Measurements from ENCODE around the gene OTUD7B.
"Not testable (repeated sequence)": the region's sequence is repeated elsewhere in the genome, so short reads cannot be mapped to it uniquely, and the experiment has no call there.

OTUD7B gene

GRCh38 chr1:150010393-150011115 lies at the start of gene OTUD7B:
Gene OTUD7B (minus strand): TSS chr1:150010726. CDS start chr1:149977510, 33,216 bp downstream.
- H3K9me3 Mint-ChIP-seq, result no peaks in the 10 kb centered on the region
- H3K36me3 Mint-ChIP-seq (ENCODE audit: low read depth), result peaks cover 23% of the 10 kb centered on the region

GRCh38 chr1:150060260-150060659 lies 49.7 kb upstream of the OTUD7B start:
- no peak overlapping the region for H3K27ac Mint-ChIP-seq
- no peaks in the 10 kb centered on the region for H3K36me3 Mint-ChIP-seq (ENCODE audit: low read depth)
- H3K27me3 Mint-ChIP-seq, result no peaks in the 10 kb centered on the region
- H3K4me1 Mint-ChIP-seq (ENCODE audit: low read depth), result peaks cover 3% of the 10 kb centered on the region
- H3K9me3 Mint-ChIP-seq, result no peaks in the 10 kb centered on the region
- no peak overlapping the region for H3K4me3 Mint-ChIP-seq

More at GRCh38 chr1:150010393-150011115, at the start of gene OTUD7B:
- H3K27ac Mint-ChIP-seq, result peak within 1 kb of the TSS; percentile 97
- peaks cover 42% of the 10 kb centered on the region for H3K4me1 Mint-ChIP-seq (ENCODE audit: low read depth)
- peaks cover 6% of the 10 kb centered on the region for H3K27me3 Mint-ChIP-seq
- peak within 1 kb of the TSS; percentile 99 for H3K4me3 Mint-ChIP-seq

- Mint-ChIP-seq H3K27me3 (peaks cover 5% of the 10 kb centered on the region), H3K27ac (no peak overlapping the region), H3K4me1 (ENCODE audit: low read depth) (peaks cover 6% of the 10 kb centered on the region), H3K36me3 (ENCODE audit: low read depth) (no peaks in the 10 kb centered on the region), H3K9me3 (no peaks in the 10 kb centered on the region), H3K4me3 (no peak overlapping the region)
These were observed 45.9 kb upstream of the OTUD7B start for GRCh38 chr1:150056407-150056806.

GRCh38 chr1:150055507-150055906 lies 45.0 kb upstream of the OTUD7B start:
- not testable (repeated sequence) for H3K4me1 Mint-ChIP-seq (ENCODE audit: low read depth); H3K4me3 Mint-ChIP-seq; H3K27ac Mint-ChIP-seq; H3K9me3 Mint-ChIP-seq; H3K36me3 Mint-ChIP-seq (ENCODE audit: low read depth); H3K27me3 Mint-ChIP-seq

GRCh38 chr1:150053926-150054325 lies 43.4 kb upstream of the OTUD7B start:
- Mint-ChIP-seq H3K27me3 (peaks cover 9% of the 10 kb centered on the region), H3K4me3 (no peak overlapping the region), H3K9me3 (no peaks in the 10 kb centered on the region), H3K4me1 (ENCODE audit: low read depth) (peaks cover 11% of the 10 kb centered on the region), H3K27ac (no peak overlapping the region), H3K36me3 (ENCODE audit: low read depth) (no peaks in the 10 kb centered on the region)

GRCh38 chr1:150051905-150052412 lies 41.4 kb upstream of the OTUD7B start:
- H3K4me3 Mint-ChIP-seq, result not testable (repeated sequence)

GRCh38 chr1:150051089-150051373 lies 40.5 kb upstream of the OTUD7B start:
- no peak overlapping the region for H3K27ac Mint-ChIP-seq
- H3K9me3 Mint-ChIP-seq, result no peaks in the 10 kb centered on the region
- peaks cover 11% of the 10 kb centered on the region for H3K4me1 Mint-ChIP-seq (ENCODE audit: low read depth)
- H3K4me3 Mint-ChIP-seq, result no peak overlapping the region
- H3K36me3 Mint-ChIP-seq (ENCODE audit: low read depth), result peaks cover 5% of the 10 kb centered on the region
- H3K27me3 Mint-ChIP-seq, result peaks cover 9% of the 10 kb centered on the region

More at GRCh38 chr1:150051905-150052412, 41.4 kb upstream of the OTUD7B start:
- Mint-ChIP-seq H3K4me1 (ENCODE audit: low read depth) (peaks cover 11% of the 10 kb centered on the region), H3K27ac (peak overlapping the region; percentile 3)
- H3K9me3 Mint-ChIP-seq; H3K27me3 Mint-ChIP-seq; H3K36me3 Mint-ChIP-seq (ENCODE audit: low read depth): not testable (repeated sequence)

- Mint-ChIP-seq H3K4me3 (no peak overlapping the region), H3K9me3 (no peaks in the 10 kb centered on the region), H3K27ac (no peak overlapping the region), H3K27me3 (peaks cover 9% of the 10 kb centered on the region), H3K36me3 (ENCODE audit: low read depth) (peaks cover 5% of the 10 kb centered on the region), H3K4me1 (ENCODE audit: low read depth) (peaks cover 11% of the 10 kb centered on the region)
These were observed 39.4 kb upstream of the OTUD7B start for GRCh38 chr1:150049926-150050325.

- Mint-ChIP-seq H3K27ac (no peak overlapping the region), H3K36me3 (ENCODE audit: low read depth) (no peaks in the 10 kb centered on the region), H3K4me3 (no peak overlapping the region), H3K4me1 (ENCODE audit: low read depth) (no peaks in the 10 kb centered on the region), H3K27me3 (peaks cover 11% of the 10 kb centered on the region), H3K9me3 (no peaks in the 10 kb centered on the region)
These were observed 23.8 kb upstream of the OTUD7B start for GRCh38 chr1:150034336-150034735.

GRCh38 chr1:150028322-150028721 lies 17.8 kb upstream of the OTUD7B start:
- no peak overlapping the region for H3K4me3 Mint-ChIP-seq
- no peaks in the 10 kb centered on the region for H3K9me3 Mint-ChIP-seq
- H3K27me3 Mint-ChIP-seq, result peaks cover 20% of the 10 kb centered on the region

GRCh38 chr1:150024156-150024555 lies 13.6 kb upstream of the OTUD7B start:
- H3K9me3 Mint-ChIP-seq, result no peaks in the 10 kb centered on the region
- no peak overlapping the region for H3K27ac Mint-ChIP-seq
- H3K4me1 Mint-ChIP-seq (ENCODE audit: low read depth), result no peaks in the 10 kb centered on the region
- peaks cover 15% of the 10 kb centered on the region for H3K27me3 Mint-ChIP-seq
- no peaks in the 10 kb centered on the region for H3K36me3 Mint-ChIP-seq (ENCODE audit: low read depth)
- no peak overlapping the region for H3K4me3 Mint-ChIP-seq

More at GRCh38 chr1:150028322-150028721, 17.8 kb upstream of the OTUD7B start:
- Mint-ChIP-seq H3K4me1 (ENCODE audit: low read depth) (no peaks in the 10 kb centered on the region), H3K27ac (no peak overlapping the region), H3K36me3 (ENCODE audit: low read depth) (no peaks in the 10 kb centered on the region)

GRCh38 chr1:150022357-150022756 lies 11.8 kb upstream of the OTUD7B start:
- H3K4me3 Mint-ChIP-seq, result no peak overlapping the region
- H3K9me3 Mint-ChIP-seq, result no peaks in the 10 kb centered on the region
- no peaks in the 10 kb centered on the region for H3K4me1 Mint-ChIP-seq (ENCODE audit: low read depth)
- H3K27me3 Mint-ChIP-seq, result peaks cover 15% of the 10 kb centered on the region
- no peaks in the 10 kb centered on the region for H3K36me3 Mint-ChIP-seq (ENCODE audit: low read depth)
- no peak overlapping the region for H3K27ac Mint-ChIP-seq

- Mint-ChIP-seq H3K4me1 (ENCODE audit: low read depth) (no peaks in the 10 kb centered on the region), H3K4me3 (no peak overlapping the region), H3K27ac (no peak overlapping the region), H3K9me3 (no peaks in the 10 kb centered on the region), H3K27me3 (peaks cover 15% of the 10 kb centered on the region), H3K36me3 (ENCODE audit: low read depth) (no peaks in the 10 kb centered on the region)
These were observed 10.7 kb upstream of the OTUD7B start for GRCh38 chr1:150021191-150021694.

- Mint-ChIP-seq H3K27ac (no peak overlapping the region), H3K9me3 (no peaks in the 10 kb centered on the region), H3K36me3 (ENCODE audit: low read depth) (no peaks in the 10 kb centered on the region)
These were observed 10.2 kb upstream of the OTUD7B start for GRCh38 chr1:150020711-150021110.

GRCh38 chr1:150018165-150018564 lies 7.6 kb upstream of the OTUD7B start:
- Mint-ChIP-seq H3K4me3 (no peak overlapping the region), H3K9me3 (no peaks in the 10 kb centered on the region), H3K36me3 (ENCODE audit: low read depth) (no peaks in the 10 kb centered on the region), H3K4me1 (ENCODE audit: low read depth) (no peaks in the 10 kb centered on the region), H3K27ac (no peak overlapping the region), H3K27me3 (peaks cover 6% of the 10 kb centered on the region)

More at GRCh38 chr1:150020711-150021110, 10.2 kb upstream of the OTUD7B start:
- no peak overlapping the region for H3K4me3 Mint-ChIP-seq
- no peaks in the 10 kb centered on the region for H3K4me1 Mint-ChIP-seq (ENCODE audit: low read depth)
- H3K27me3 Mint-ChIP-seq, result peaks cover 15% of the 10 kb centered on the region
